ENCODE results near the gene RTF2.

- TF ChIP-seq CTCF (conservative IDR thresholded peaks at IDR 0.05; ENCODE audit: low read length), result no peak
- TF ChIP-seq EZH2phosphoT487 (IDR thresholded peaks at IDR 0.05; ENCODE audit: borderline replicate concordance), result no peak
These were observed 90.5 kb downstream of the RTF2 start for GRCh38 chr20:56558968-56559367.

Data from Loucy (cell line).